ENCODE measurements around the gene KIAA0319L. TPM values are rescaled to one million over a fixed set of nuclear protein-coding genes. Genes with fewer than 3 reads are reported as not detected.
A peak's percentile ranks its signal among the peaks of the same experiment; 100 is the strongest.

The KIAA0319L gene
- total RNA-seq (10 to 100 TPM; 24.8 to 50.4 (median 34.8) TPM), polyA plus RNA-seq (10 to 100 TPM in 2 of 3 donors, 1 to 10 TPM in 1; 8.3 to 36.9 (median 10.2) TPM)

- intact Hi-C loops (cut with DNase I), result no loop called here
- 1% methylated on average over 39 of the region's 39 CpGs for WGBS, 2 donors
- Histone ChIP-seq H3K4me1 (peaks cover 0 to 68% (median 63%) of the 10 kb centered on the region in 4 donors), H3K27ac (peak within 1 kb of the TSS; percentile 89 to 99 (median 96)), H3K4me3 (peak within 1 kb of the TSS; percentile 67 to 91 (median 81)), H3K9me3 (no peaks in the 10 kb centered on the region), H3K36me3 (peaks cover 0 to 27% (median 5%) of the 10 kb centered on the region in 4 donors), H3K27me3 (no peaks in the 10 kb centered on the region)
- peak; percentile 94 for DNase-seq
- TF ChIP-seq EP300 (IDR thresholded peaks at IDR 0.05) (no peak), POLR2AphosphoS5 (IDR thresholded peaks at IDR 0.05) (peak; percentile 63 to 88 (median 74)), POLR2A (IDR thresholded peaks at IDR 0.05) (peak; percentile 38 to 65)
Observed at GRCh38 chr1:35557118-35557610, at the start of gene KIAA0319L. TSS of gene KIAA0319L (minus strand) at chr1:35557403. CDS start at chr1:35554491, 2,912 bp downstream.

- H3K36me3 ChIP-seq, result peaks cover 0 to 95% (median 31%) of the 10 kb centered on the region in 4 donors
- no peaks in the 10 kb centered on the region for H3K27me3 ChIP-seq
- H3K27ac ChIP-seq, result no peak overlapping the region
- no peaks in the 10 kb centered on the region for H3K9me3 ChIP-seq
- intact Hi-C loops (cut with DNase I), result no loop called here
- no peaks in the 10 kb centered on the region for H3K4me1 ChIP-seq
- no peak overlapping the region for H3K4me3 ChIP-seq
- no peak for DNase-seq
- 94 to 95% methylated on average over 4 of the region's 4 CpGs for WGBS, 2 donors
- TF ChIP-seq POLR2A (IDR thresholded peaks at IDR 0.05) (no peak), POLR2AphosphoS5 (IDR thresholded peaks at IDR 0.05) (no peak), EP300 (IDR thresholded peaks at IDR 0.05) (no peak), CTCF (IDR thresholded peaks at IDR 0.05) (no peak)
Observed at GRCh38 chr1:35605867-35606182, 48.6 kb upstream of the KIAA0319L start.

- H3K9me3 ChIP-seq, result no peaks in the 10 kb centered on the region
- WGBS, 2 donors, result 90 to 96% methylated on average over 6 of the region's 6 CpGs
Observed at GRCh38 chr1:35605071-35605866, 48.1 kb upstream of the KIAA0319L start.

GRCh38 chr1:35603941-35604340 lies 46.7 kb upstream of the KIAA0319L start:
- H3K27me3 ChIP-seq, result no peaks in the 10 kb centered on the region
- intact Hi-C loops (cut with DNase I), result no loop called here
- no peaks in the 10 kb centered on the region for H3K4me1 ChIP-seq
- H3K36me3 ChIP-seq, result peaks cover 0 to 90% (median 26%) of the 10 kb centered on the region in 4 donors
- DNase-seq, result no peak
- WGBS, 2 donors, result 88 to 92% methylated on average over 4 of the region's 4 CpGs
- TF ChIP-seq POLR2A (IDR thresholded peaks at IDR 0.05) (no peak), EP300 (IDR thresholded peaks at IDR 0.05) (no peak), CTCF (IDR thresholded peaks at IDR 0.05) (no peak), POLR2AphosphoS5 (IDR thresholded peaks at IDR 0.05) (no peak)
- H3K27ac ChIP-seq, result no peak overlapping the region
- H3K9me3 ChIP-seq, result no peaks in the 10 kb centered on the region
- no peak overlapping the region for H3K4me3 ChIP-seq

More at GRCh38 chr1:35605071-35605866, 48.1 kb upstream of the KIAA0319L start:
- Histone ChIP-seq H3K36me3 (peaks cover 0 to 95% (median 31%) of the 10 kb centered on the region in 4 donors), H3K27ac (no peak overlapping the region), H3K4me1 (no peaks in the 10 kb centered on the region), H3K4me3 (no peak overlapping the region), H3K27me3 (no peaks in the 10 kb centered on the region)
- DNase-seq, result no peak
- intact Hi-C loops (cut with DNase I), result no loop called here
- TF ChIP-seq CTCF (IDR thresholded peaks at IDR 0.05) (no peak), EP300 (IDR thresholded peaks at IDR 0.05) (no peak), POLR2A (IDR thresholded peaks at IDR 0.05) (no peak), POLR2AphosphoS5 (IDR thresholded peaks at IDR 0.05) (no peak)

GRCh38 chr1:35603468-35603867 lies 46.3 kb upstream of the KIAA0319L start:
- intact Hi-C loops (cut with DNase I), result no loop called here
- H3K36me3 ChIP-seq, result peaks cover 0 to 85% (median 23%) of the 10 kb centered on the region in 4 donors
- 55 to 70% methylated on average over 3 of the region's 3 CpGs for WGBS, 2 donors

More at GRCh38 chr1:35603468-35603867, 46.3 kb upstream of the KIAA0319L start:
- Histone ChIP-seq H3K27me3 (no peaks in the 10 kb centered on the region), H3K4me1 (no peaks in the 10 kb centered on the region), H3K4me3 (no peak overlapping the region), H3K9me3 (no peaks in the 10 kb centered on the region), H3K27ac (no peak overlapping the region)
- TF ChIP-seq POLR2AphosphoS5 (IDR thresholded peaks at IDR 0.05), result no peak
- no peak for TF ChIP-seq CTCF (IDR thresholded peaks at IDR 0.05)
- no peak for TF ChIP-seq EP300 (IDR thresholded peaks at IDR 0.05)
- TF ChIP-seq POLR2A (IDR thresholded peaks at IDR 0.05), result no peak
- DNase-seq, result no peak

All from sigmoid colon (tissue), 7 donors.